Fibroblast of lung (primary cell): ENCODE measurements around the gene STK11.

ENCODE experiments used
- EZH2 ChIP-seq: IDR thresholded peaks from 2 replicates; pipeline ENCODE4 v1.5.1; 2012; ENCODE audit warnings: low read length, control low read depth, mild to moderate bottlenecking; ENCODE audit errors: missing control alignments
- TF ChIP-seq, protein P1 (sequence below), 2 donors: IDR thresholded peaks in 1 of 2; conservative IDR thresholded peaks in 1 of 2; 1 replicate in 1 of 2; 2 replicates in 1 of 2; pipeline ENCODE4 v1.5.1; 2011 to 2012; ENCODE audit warnings: low read length in 2 of 2, control low read depth in 1 of 2, inconsistent platforms in 1 of 2, low read depth in 1 of 2, mild to moderate bottlenecking in 1 of 2

- TF ChIP-seq EZH2 = no peak
- TF ChIP-seq, protein P1, sequence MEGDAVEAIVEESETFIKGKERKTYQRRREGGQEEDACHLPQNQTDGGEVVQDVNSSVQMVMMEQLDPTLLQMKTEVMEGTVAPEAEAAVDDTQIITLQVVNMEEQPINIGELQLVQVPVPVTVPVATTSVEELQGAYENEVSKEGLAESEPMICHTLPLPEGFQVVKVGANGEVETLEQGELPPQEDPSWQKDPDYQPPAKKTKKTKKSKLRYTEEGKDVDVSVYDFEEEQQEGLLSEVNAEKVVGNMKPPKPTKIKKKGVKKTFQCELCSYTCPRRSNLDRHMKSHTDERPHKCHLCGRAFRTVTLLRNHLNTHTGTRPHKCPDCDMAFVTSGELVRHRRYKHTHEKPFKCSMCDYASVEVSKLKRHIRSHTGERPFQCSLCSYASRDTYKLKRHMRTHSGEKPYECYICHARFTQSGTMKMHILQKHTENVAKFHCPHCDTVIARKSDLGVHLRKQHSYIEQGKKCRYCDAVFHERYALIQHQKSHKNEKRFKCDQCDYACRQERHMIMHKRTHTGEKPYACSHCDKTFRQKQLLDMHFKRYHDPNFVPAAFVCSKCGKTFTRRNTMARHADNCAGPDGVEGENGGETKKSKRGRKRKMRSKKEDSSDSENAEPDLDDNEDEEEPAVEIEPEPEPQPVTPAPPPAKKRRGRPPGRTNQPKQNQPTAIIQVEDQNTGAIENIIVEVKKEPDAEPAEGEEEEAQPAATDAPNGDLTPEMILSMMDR (conservative IDR thresholded peaks at IDR 0.05 in 1 of 2, IDR thresholded peaks at IDR 0.05 in 1 of 2; ENCODE audit: low read depth in 1 of 2, low read length in 2 of 2) = no peak
Observed at GRCh38 chr19:1183543-1184172, 21.9 kb upstream of the STK11 start.
